Sciatic nerve (tissue), 2 donors: ENCODE results near the gene OR4M2. TPM values are rescaled to one million over a fixed set of nuclear protein-coding genes. Genes with fewer than 3 reads are reported as not detected.
"Not testable (repeated sequence)": the region's sequence is repeated elsewhere in the genome, so short reads cannot be mapped to it uniquely, and the experiment has no call there.

Experiments
- ATAC-seq: fragments of 200-7000 bp; cut with Tn5 transposase; one replicate; pipeline ENCODE4 v1.9.1; 2020; ENCODE audit warnings: mild to moderate bottlenecking, moderate library complexity
- DNase-seq: peaks from one replicate; pipeline ENCODE4 v3.0.0-alpha.2; 2020; ENCODE audit warnings: low spot score
- intact Hi-C: fragments of 100-400 bp; cut with DNase I; formaldehyde crosslinking; loops from one replicate; pipeline ENCODE4 v1.14.2; 2022
- total RNA-seq: library from RNA; stranded (reverse); fragmentation: NEBNext Ultra II Directional; extraction: Animal tissue kit (Norgen Biotek cat#: 25700); gene quantifications from one replicate; pipeline ENCODE4 v1.2.1, GENCODE V29; 2021
- donor health status: DM: no; HTN: no; CAD: no.
- donor health status: DM: no; HTN: no; CAD: no.

The OR4M2 gene
- total RNA-seq, result not detected

DNA sequence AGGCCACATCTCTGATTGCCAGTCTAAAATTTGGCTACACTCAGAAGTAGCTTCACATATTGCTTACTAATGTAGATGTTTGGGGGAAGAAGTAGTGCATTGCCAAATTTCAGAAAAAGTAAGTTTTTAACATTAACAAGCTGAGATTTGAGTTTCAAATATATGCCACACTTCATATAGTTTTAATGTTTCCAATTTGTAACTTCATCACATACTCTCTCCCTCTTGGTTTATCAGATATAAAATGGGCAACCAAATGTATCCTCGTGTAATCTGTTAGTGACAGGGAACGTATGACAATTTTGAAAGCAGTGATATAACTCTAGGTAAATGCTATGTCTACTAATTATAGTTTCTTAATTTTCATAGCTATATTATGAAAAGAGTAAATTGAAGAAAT lies at the start of gene OR4M2:
Gene OR4M2 (plus strand): TSS at position 301 of the 400 bp plus-strand sequence. CDS start 98 bp downstream, at position 399.
- intact Hi-C loops, ATAC-seq, DNase-seq: not testable (repeated sequence)

GRCh38 chr15:22069267-22069666 lies 11.1 kb upstream of the OR4M2 start:
- ATAC-seq, DNase-seq, intact Hi-C loops: not testable (repeated sequence)

- not testable (repeated sequence) for DNase-seq, ATAC-seq
Observed at GRCh38 chr15:22081386-22081785, 1.1 kb downstream of the OR4M2 start.

DNA sequence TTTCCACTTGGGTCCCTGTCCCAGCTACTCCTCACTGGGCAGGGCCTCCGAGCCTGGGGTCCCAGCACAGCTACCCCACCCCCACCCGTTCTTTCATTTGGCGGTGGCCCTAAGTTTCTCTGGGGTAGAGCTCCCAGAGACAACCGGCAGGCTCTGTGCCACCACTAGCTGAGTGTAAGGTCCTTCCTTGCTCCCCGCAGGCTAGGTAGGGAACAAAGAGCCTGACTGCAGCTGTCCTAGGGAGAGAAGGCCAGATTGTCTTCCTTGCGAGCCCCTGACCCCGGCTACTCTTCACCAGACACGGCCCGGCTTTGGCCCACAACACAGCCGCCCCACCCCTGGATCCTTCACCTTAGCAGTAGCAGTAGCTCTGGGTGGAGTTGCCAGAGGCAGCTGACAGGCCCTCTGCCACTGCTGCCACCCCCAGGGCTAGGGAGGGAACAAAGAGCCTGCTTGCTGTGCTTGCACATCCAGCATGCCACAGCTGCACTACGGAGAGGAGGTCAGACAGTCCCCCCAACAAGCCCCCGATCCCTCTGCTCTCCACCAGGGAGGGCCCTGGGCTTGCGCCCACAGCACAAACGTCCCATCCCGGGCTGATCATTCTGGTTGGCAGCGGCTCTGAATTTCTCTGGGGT lies 18.4 kb downstream of the OR4M2 start:
- ATAC-seq, intact Hi-C loops: not testable (repeated sequence)
- DNase-seq, result peak; percentile 3

More at GRCh38 chr15:22081386-22081785, 1.1 kb downstream of the OR4M2 start:
- intact Hi-C loops, result not testable (repeated sequence)

GRCh38 chr15:22099289-22099891 lies 19.1 kb downstream of the OR4M2 start:
- ATAC-seq, intact Hi-C loops, DNase-seq: not testable (repeated sequence)

GRCh38 chr15:22122033-22122432 lies 41.7 kb downstream of the OR4M2 start:
- intact Hi-C loops, ATAC-seq: not testable (repeated sequence)

More at GRCh38 chr15:22122033-22122432, 41.7 kb downstream of the OR4M2 start:
- not testable (repeated sequence) for DNase-seq

Other genes starting within 250 kb of the OR4M2 start
- not detected for gene POTEB, start 202.8 kb upstream of the OR4M2 start, total RNA-seq